H9 (cell line): ENCODE data around the gene DEPP1. TPM values are rescaled to one million over a fixed set of nuclear protein-coding genes. Genes with fewer than 3 reads are reported as not detected.

ENCODE experiments used
- DNase-seq: peaks from one replicate; pipeline ENCODE4 v3.0.0-alpha.2; 2017
- H2AFZ ChIP-seq: one replicate; pipeline ENCODE4 v1.6.1; 2013; ENCODE audit warnings: mild to moderate bottlenecking, low read length, control low read depth, moderate library complexity
- H2AK5ac ChIP-seq: 2 replicates; pipeline ENCODE4 v1.6.1; 2013; ENCODE audit warnings: low read length, control low read depth, mixed read lengths; ENCODE audit not compliant: insufficient read length
- H2BK120ac ChIP-seq: one replicate; pipeline ENCODE4 v1.6.1; 2013; ENCODE audit warnings: low read depth, mild to moderate bottlenecking, low read length, control low read depth, inconsistent platforms; ENCODE audit not compliant: poor library complexity, severe bottlenecking
- H2BK12ac ChIP-seq: 2 replicates; pipeline ENCODE4 v1.6.1; 2013; ENCODE audit warnings: low read length, control low read depth, mixed read lengths, low read depth; ENCODE audit not compliant: insufficient read length
- H2BK15ac ChIP-seq: 2 replicates; pipeline ENCODE4 v1.6.1; 2013; ENCODE audit warnings: low read depth, low read length, control low read depth
- H2BK20ac ChIP-seq: one replicate; pipeline ENCODE4 v1.6.1; 2013; ENCODE audit warnings: low read depth, mild to moderate bottlenecking, low read length, control low read depth, inconsistent platforms; ENCODE audit not compliant: poor library complexity, severe bottlenecking
- H2BK5ac ChIP-seq: 2 replicates; pipeline ENCODE4 v1.6.1; 2013; ENCODE audit warnings: low read length, control low read depth, mixed read lengths; ENCODE audit not compliant: insufficient read length
- H3K14ac ChIP-seq: 2 replicates; pipeline ENCODE4 v1.6.1; 2013; ENCODE audit warnings: low read length, control low read depth; ENCODE audit not compliant: insufficient read depth
- H3K18ac ChIP-seq: 2 replicates; pipeline ENCODE4 v1.6.1; 2013; ENCODE audit warnings: low read depth, mild to moderate bottlenecking, mixed read lengths, low read length, control low read depth; ENCODE audit not compliant: insufficient read length
- H3K23ac ChIP-seq: 2 replicates; pipeline ENCODE4 v1.6.1; 2013; ENCODE audit warnings: low read length, control low read depth, mixed read lengths, low read depth; ENCODE audit not compliant: insufficient read length
- H3K23me2 ChIP-seq: 2 replicates; pipeline ENCODE4 v1.6.1; 2013; ENCODE audit warnings: low read depth, mild to moderate bottlenecking, mixed read lengths, low read length, control low read depth; ENCODE audit not compliant: insufficient read length, poor library complexity, severe bottlenecking
- H3K27ac ChIP-seq: 2 replicates; pipeline ENCODE4 v1.5.1; 2013; ENCODE audit warnings: low read length, control low read depth, mixed read lengths, low read depth; ENCODE audit not compliant: insufficient read length
- H3K27me3 ChIP-seq: 2 replicates; pipeline ENCODE4 v1.6.1; 2013; ENCODE audit warnings: low read length, control low read depth, inconsistent platforms; ENCODE audit not compliant: insufficient read depth
- H3K4ac ChIP-seq: 2 replicates; pipeline ENCODE4 v1.6.1; 2013; ENCODE audit warnings: low read depth, mild to moderate bottlenecking, control low read depth, inconsistent platforms, low read length, moderate library complexity
- H3K4me1 ChIP-seq: 2 replicates; pipeline ENCODE4 v1.6.1; 2013; ENCODE audit warnings: low read length, control low read depth, inconsistent platforms; ENCODE audit not compliant: insufficient read depth
- H3K4me2 ChIP-seq: 2 replicates; pipeline ENCODE4 v1.6.1; 2013; ENCODE audit warnings: low read length, control low read depth, mixed read lengths; ENCODE audit not compliant: insufficient read length, insufficient read depth
- H3K56ac ChIP-seq: 2 replicates; pipeline ENCODE4 v1.6.1; 2013; ENCODE audit warnings: low read depth, mild to moderate bottlenecking, mixed read lengths, low read length, control low read depth; ENCODE audit not compliant: insufficient read length
- H3K79me1 ChIP-seq: 2 replicates; pipeline ENCODE4 v1.6.1; 2013; ENCODE audit warnings: low read depth, mild to moderate bottlenecking, moderate library complexity, low read length, control low read depth, inconsistent platforms; ENCODE audit not compliant: insufficient read depth, poor library complexity, severe bottlenecking
- H3K79me2 ChIP-seq: 2 replicates; pipeline ENCODE4 v1.6.1; 2013; ENCODE audit warnings: low read length, control low read depth, inconsistent platforms; ENCODE audit not compliant: insufficient read depth
- H3K9ac ChIP-seq: 2 replicates; pipeline ENCODE4 v1.6.1; 2013; ENCODE audit warnings: low read length, control low read depth, mixed read lengths; ENCODE audit not compliant: insufficient read length; ENCODE audit errors: extremely low read depth
- H3K9me3 ChIP-seq: one replicate; pipeline ENCODE4 v1.6.1; 2013; ENCODE audit warnings: low read depth, low read length, inconsistent platforms; ENCODE audit not compliant: control insufficient read depth
- H3T11ph ChIP-seq: one replicate; pipeline ENCODE4 v1.6.1; 2013; ENCODE audit warnings: mild to moderate bottlenecking, low read length, control low read depth, inconsistent platforms
- H4K20me1 ChIP-seq: one replicate; pipeline ENCODE4 v1.6.1; 2013; ENCODE audit not compliant: control insufficient read depth, insufficient read length, insufficient read depth
- H4K5ac ChIP-seq: 2 replicates; pipeline ENCODE4 v1.6.1; 2013; ENCODE audit warnings: low read depth, mild to moderate bottlenecking, mixed read lengths, low read length, control low read depth; ENCODE audit not compliant: insufficient read length
- H4K8ac ChIP-seq: replicated peaks from 2 replicates; pipeline ENCODE4 v1.6.1; 2013; ENCODE audit warnings: low read length, control low read depth, mixed read lengths, low read depth; ENCODE audit not compliant: insufficient read length
- H4K91ac ChIP-seq: 2 replicates; pipeline ENCODE4 v1.6.1; 2013; ENCODE audit warnings: low read depth, mild to moderate bottlenecking, moderate library complexity, mixed read lengths, low read length, control low read depth; ENCODE audit not compliant: insufficient read length
- H3K27ac Mint-ChIP-seq, 3 experiments: 2 replicates in 2 of 3; 3 replicates in 1 of 3; pipeline ENCODE4 v1.8.0; 2020 to 2021; ENCODE audit warnings: mixed read lengths in 3 of 3, mild to moderate bottlenecking in 1 of 3, moderate library complexity in 1 of 3
- H3K27me3 Mint-ChIP-seq: 2 replicates; pipeline ENCODE4 v1.8.0; 2021; ENCODE audit warnings: low read depth, mild to moderate bottlenecking, moderate library complexity, mixed read lengths
- H3K36me3 Mint-ChIP-seq, 3 experiments: 2 replicates in 2 of 3; 3 replicates in 1 of 3; pipeline ENCODE4 v1.8.0; 2020 to 2021; ENCODE audit warnings: low read depth in 3 of 3, mixed read lengths in 3 of 3; ENCODE audit not compliant: insufficient read depth in 1 of 3
- H3K4me1 Mint-ChIP-seq, 2 experiments: 2 replicates each; pipeline ENCODE4 v1.8.0; 2020; ENCODE audit warnings: mixed read lengths in 2 of 2
- H3K4me3 Mint-ChIP-seq, 2 experiments: 2 replicates in 1 of 2; 3 replicates in 1 of 2; pipeline ENCODE4 v1.8.0; 2020 to 2021; ENCODE audit warnings: mild to moderate bottlenecking in 2 of 2, mixed read lengths in 2 of 2, moderate library complexity in 1 of 2
- H3K9me3 Mint-ChIP-seq, 2 experiments: 2 replicates in 1 of 2; 3 replicates in 1 of 2; pipeline ENCODE4 v1.8.0; 2020; ENCODE audit warnings: mild to moderate bottlenecking in 2 of 2, mixed read lengths in 2 of 2, moderate library complexity in 1 of 2
- WGBS: extraction: QIAGEN DNeasy Blood & Tissue Kit; methylation state at CpG from one replicate; pipeline ENCODE4 v1.1.7; 2013; ENCODE audit warnings: missing lambda C conversion rate, low lambda C conversion rate, mixed read lengths; ENCODE audit not compliant: insufficient read length; ENCODE audit errors: extremely low coverage; 5-methylcytosine and 5-hydroxymethylcytosine counted together
- total RNA-seq: library from RNA; stranded (reverse); gene quantifications from 2 replicates; pipeline ENCODE4 v1.2.1, GENCODE V29; 2021
- TF ChIP-seq, protein P1 (sequence below): fragments of 200-600 bp; sonication (generic); conservative IDR thresholded peaks from 3 replicates; pipeline ENCODE4 v1.8.0; 2021; ENCODE audit warnings: antibody characterized with exemption, mild to moderate bottlenecking

The DEPP1 gene
- total RNA-seq, 1 experiment from 2014 or later = 2.4 TPM

DNA sequence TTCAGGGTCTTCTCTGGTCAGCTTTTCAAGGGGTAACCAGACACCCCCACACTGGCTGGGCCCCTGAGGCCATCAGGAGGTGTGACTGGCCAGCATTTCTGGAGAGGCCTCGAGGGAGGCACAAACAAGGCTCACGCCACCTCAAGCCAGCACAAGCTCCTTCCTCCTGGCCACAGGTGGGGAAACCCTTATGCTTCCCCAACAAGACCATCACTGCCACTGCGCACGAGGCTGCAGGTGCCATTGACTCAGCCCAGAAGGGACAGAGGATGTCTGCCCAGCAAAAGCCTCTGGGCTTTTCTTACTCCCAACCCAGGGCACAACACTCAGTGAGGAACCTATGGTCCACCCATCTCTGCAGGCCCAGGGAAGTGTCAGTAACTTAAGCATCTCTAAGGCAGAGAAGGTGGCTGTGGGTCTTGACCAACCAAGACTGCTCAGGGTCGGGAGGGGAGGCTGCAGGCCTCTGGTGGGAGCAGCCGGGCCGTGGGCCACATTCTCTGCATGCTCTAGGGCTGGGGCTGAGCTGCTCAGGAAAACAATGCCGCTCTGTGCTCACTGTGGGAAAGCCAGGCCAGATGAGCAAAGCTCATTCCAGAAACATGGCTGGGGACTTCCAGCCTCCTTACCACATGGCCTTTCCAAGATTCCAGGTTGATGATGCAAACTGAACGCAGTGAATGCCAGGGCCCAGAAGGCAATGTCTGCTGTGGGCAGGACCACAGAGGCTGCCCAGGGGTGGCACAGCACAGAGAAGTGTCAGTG lies 43.2 kb downstream of the DEPP1 start:
- no peak overlapping the region for H3K27ac Mint-ChIP-seq

More for the DNA sequence above, 43.2 kb downstream of the DEPP1 start:
- Mint-ChIP-seq H3K27me3 (peaks cover 8% of the 10 kb centered on the region), H3K9me3 (peaks cover 2 to 14% of the 10 kb centered on the region in 2 experiments; a peak in 2 of 5 replicates), H3K4me1 (peaks cover 0 to 8% of the 10 kb centered on the region in 2 experiments; a peak in 3 of 4 replicates), H3K36me3 (no peaks in the 10 kb centered on the region), H3K4me3 (no peak overlapping the region; a peak in 1 of 5 replicates)
- Histone ChIP-seq H3K27ac (no peak overlapping the region), H3K56ac (no peak overlapping the region), H2BK15ac (no peak overlapping the region), H3K14ac (no peak overlapping the region; the same call in 1 of the 2 replicates), H3K79me2 (no peaks in the 10 kb centered on the region), H3K27me3 (no peaks in the 10 kb centered on the region), H4K20me1 (no peaks in the 10 kb centered on the region), H3K79me1 (no peaks in the 10 kb centered on the region), H2BK5ac (no peak overlapping the region), H3K18ac (no peak overlapping the region), H2BK120ac (no peak overlapping the region), H2AFZ (no peak overlapping the region), H3K23ac (no peak overlapping the region), H3K23me2 (no peaks in the 10 kb centered on the region), H4K91ac (no peak overlapping the region), H4K8ac (no peak overlapping the region), H3K4ac (no peak overlapping the region), H2BK20ac (no peak overlapping the region), H3K4me1 (no peaks in the 10 kb centered on the region; the same call in 1 of the 2 replicates), H4K5ac (no peak overlapping the region), H3K4me2 (no peak overlapping the region), H2BK12ac (no peak overlapping the region), H2AK5ac (no peak overlapping the region), H3T11ph (no peak overlapping the region), H3K9me3 (no peaks in the 10 kb centered on the region), H3K9ac (no peak overlapping the region)
- DNase-seq = peak; percentile 28
- no CpG with 5 or more reads among the region's 9 CpGs for WGBS
- TF ChIP-seq, protein P1, sequence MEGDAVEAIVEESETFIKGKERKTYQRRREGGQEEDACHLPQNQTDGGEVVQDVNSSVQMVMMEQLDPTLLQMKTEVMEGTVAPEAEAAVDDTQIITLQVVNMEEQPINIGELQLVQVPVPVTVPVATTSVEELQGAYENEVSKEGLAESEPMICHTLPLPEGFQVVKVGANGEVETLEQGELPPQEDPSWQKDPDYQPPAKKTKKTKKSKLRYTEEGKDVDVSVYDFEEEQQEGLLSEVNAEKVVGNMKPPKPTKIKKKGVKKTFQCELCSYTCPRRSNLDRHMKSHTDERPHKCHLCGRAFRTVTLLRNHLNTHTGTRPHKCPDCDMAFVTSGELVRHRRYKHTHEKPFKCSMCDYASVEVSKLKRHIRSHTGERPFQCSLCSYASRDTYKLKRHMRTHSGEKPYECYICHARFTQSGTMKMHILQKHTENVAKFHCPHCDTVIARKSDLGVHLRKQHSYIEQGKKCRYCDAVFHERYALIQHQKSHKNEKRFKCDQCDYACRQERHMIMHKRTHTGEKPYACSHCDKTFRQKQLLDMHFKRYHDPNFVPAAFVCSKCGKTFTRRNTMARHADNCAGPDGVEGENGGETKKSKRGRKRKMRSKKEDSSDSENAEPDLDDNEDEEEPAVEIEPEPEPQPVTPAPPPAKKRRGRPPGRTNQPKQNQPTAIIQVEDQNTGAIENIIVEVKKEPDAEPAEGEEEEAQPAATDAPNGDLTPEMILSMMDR = no peak
